A673 (cell line): ENCODE results near the gene SPANXA1.
"Not testable (repeated sequence)": the region's sequence is repeated elsewhere in the genome, so short reads cannot be mapped to it uniquely, and the experiment has no call there.

Experiments used
- EZH2 ChIP-seq: fragments of 200-600 bp; sonication (generic); IDR thresholded peaks from 2 replicates; pipeline ENCODE4 v1.6.1; 2017; ENCODE audit warnings: borderline replicate concordance, low read depth, mild to moderate bottlenecking, mixed read lengths, antibody characterized with exemption, low read length; ENCODE audit not compliant: poor library complexity, severe bottlenecking
- TF ChIP-seq, protein P1 (sequence below): fragments of 300-800, 200-600 bp; sonication (generic); conservative IDR thresholded peaks from 2 replicates; pipeline ENCODE4 v1.5.1; 2017; ENCODE audit warnings: low read depth, mild to moderate bottlenecking, antibody characterized with exemption, low read length, moderate library complexity, mixed read lengths

GRCh38 chrX:141584638-141585037 lies at the start of gene SPANXA1:
- TF ChIP-seq, protein P1, sequence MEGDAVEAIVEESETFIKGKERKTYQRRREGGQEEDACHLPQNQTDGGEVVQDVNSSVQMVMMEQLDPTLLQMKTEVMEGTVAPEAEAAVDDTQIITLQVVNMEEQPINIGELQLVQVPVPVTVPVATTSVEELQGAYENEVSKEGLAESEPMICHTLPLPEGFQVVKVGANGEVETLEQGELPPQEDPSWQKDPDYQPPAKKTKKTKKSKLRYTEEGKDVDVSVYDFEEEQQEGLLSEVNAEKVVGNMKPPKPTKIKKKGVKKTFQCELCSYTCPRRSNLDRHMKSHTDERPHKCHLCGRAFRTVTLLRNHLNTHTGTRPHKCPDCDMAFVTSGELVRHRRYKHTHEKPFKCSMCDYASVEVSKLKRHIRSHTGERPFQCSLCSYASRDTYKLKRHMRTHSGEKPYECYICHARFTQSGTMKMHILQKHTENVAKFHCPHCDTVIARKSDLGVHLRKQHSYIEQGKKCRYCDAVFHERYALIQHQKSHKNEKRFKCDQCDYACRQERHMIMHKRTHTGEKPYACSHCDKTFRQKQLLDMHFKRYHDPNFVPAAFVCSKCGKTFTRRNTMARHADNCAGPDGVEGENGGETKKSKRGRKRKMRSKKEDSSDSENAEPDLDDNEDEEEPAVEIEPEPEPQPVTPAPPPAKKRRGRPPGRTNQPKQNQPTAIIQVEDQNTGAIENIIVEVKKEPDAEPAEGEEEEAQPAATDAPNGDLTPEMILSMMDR = not testable (repeated sequence)
- not testable (repeated sequence) for TF ChIP-seq EZH2
